MG63 (cell line): Measurements from ENCODE around the gene TRMT5. TPM values are rescaled to one million over a fixed set of nuclear protein-coding genes. Genes with fewer than 3 reads are reported as not detected.

Experiments
- DNase-seq: peaks from one replicate; pipeline ENCODE4 v3.0.0-alpha.2; 2020
- H3K27me3 ChIP-seq: fragments of 250-450 bp; sonication (Bioruptor Pico); 2 replicates; pipeline ENCODE4 v1.5.1; 2020; ENCODE audit warnings: mild to moderate bottlenecking, moderate library complexity
- H3K36me3 ChIP-seq: fragments of 250-450 bp; sonication (Bioruptor Pico); 2 replicates; pipeline ENCODE4 v1.5.1; 2020; ENCODE audit warnings: mild to moderate bottlenecking, moderate library complexity
- H3K4me3 ChIP-seq: fragments of 250-450 bp; sonication (Bioruptor Pico); 2 replicates; pipeline ENCODE4 v1.5.1; 2020; ENCODE audit warnings: mild to moderate bottlenecking, moderate library complexity
- H3K9me3 ChIP-seq: fragments of 250-450 bp; sonication (Bioruptor Pico); 2 replicates; pipeline ENCODE4 v1.5.1; 2020; ENCODE audit warnings: mild to moderate bottlenecking, moderate library complexity
- total RNA-seq: library from RNA; depleted of rRNA; stranded (reverse); fragments of >200 nt; shearing (Covaris generic); gene quantifications from 2 replicates; pipeline ENCODE4 v1.2.3, GENCODE V29; 2014; ENCODE audit warnings: low replicate concordance; rRNA removed

Gene TRMT5
- total RNA-seq, 1 experiment from 2014 or later, result 22.5 TPM

- Histone ChIP-seq H3K27me3 (no peaks in the 10 kb centered on the region), H3K4me3 (no peak overlapping the region), H3K36me3 (no peaks in the 10 kb centered on the region), H3K9me3 (no peaks in the 10 kb centered on the region)
- no peak for DNase-seq
Measured at GRCh38 chr14:60926002-60926401, 54.9 kb downstream of the TRMT5 start.

DNA sequence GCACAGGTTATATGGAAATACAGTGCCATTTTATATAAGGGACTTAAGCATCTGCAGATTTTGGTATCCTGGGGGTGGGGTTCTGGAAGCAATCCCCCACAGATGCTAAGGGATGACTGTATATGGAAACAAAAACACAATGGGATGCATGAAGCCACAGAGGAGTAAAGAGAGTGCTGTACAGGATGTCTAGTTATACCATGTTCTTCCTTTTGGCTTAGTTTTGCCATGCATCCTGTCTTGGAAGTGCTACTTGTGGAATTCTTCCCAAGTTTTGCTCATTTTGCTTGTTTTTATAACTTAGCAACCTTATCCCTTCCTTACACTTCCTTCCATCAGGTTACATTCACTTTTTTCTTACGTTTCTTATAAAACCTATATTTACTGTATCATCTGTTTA lies 55.6 kb downstream of the TRMT5 start:
- no peaks in the 10 kb centered on the region for H3K36me3 ChIP-seq
- H3K4me3 ChIP-seq, result no peak overlapping the region
- DNase-seq, result no peak
- no peaks in the 10 kb centered on the region for H3K9me3 ChIP-seq
- no peaks in the 10 kb centered on the region for H3K27me3 ChIP-seq

- no peak for DNase-seq
- Histone ChIP-seq H3K9me3 (no peaks in the 10 kb centered on the region), H3K36me3 (no peaks in the 10 kb centered on the region), H3K4me3 (no peak overlapping the region), H3K27me3 (no peaks in the 10 kb centered on the region)
Measured at GRCh38 chr14:60922050-60922449, 58.8 kb downstream of the TRMT5 start.

Other genes starting within 250 kb of the TRMT5 start
- 32.4 and 45.7 TPM in 2 replicates for gene MNAT1, start 246.3 kb downstream of the TRMT5 start, total RNA-seq
- 4.2 and 11.4 TPM in 2 replicates for gene SLC38A6, start 166 bp upstream of the TRMT5 start, total RNA-seq